ENCODE measurements around the gene MSI2.

MSI2 gene

GRCh38 chr17:57454729-57455062, 198.4 kb downstream of the MSI2 start:
- DNase-seq (ENCODE audit: low read depth in 4 of 4, low spot score in 1 of 4), result no peak

GRCh38 chr17:57455063-57455914, 199.0 kb downstream of the MSI2 start:
- no peak for DNase-seq (ENCODE audit: low read depth in 4 of 4, low spot score in 1 of 4)

- DNase-seq (ENCODE audit: low read depth in 4 of 4, low spot score in 1 of 4), result no peak
These were observed 200.3 kb downstream of the MSI2 start for GRCh38 chr17:57456622-57457021.

GRCh38 chr17:57457188-57457587, 200.9 kb downstream of the MSI2 start:
- no peak for DNase-seq (ENCODE audit: low read depth in 4 of 4, low spot score in 1 of 4)

GRCh38 chr17:57458718-57459285, 202.5 kb downstream of the MSI2 start:
- DNase-seq (ENCODE audit: low read depth in 4 of 4, low spot score in 1 of 4), result no peak

GRCh38 chr17:57459286-57459915, 203.1 kb downstream of the MSI2 start:
- DNase-seq (ENCODE audit: low read depth in 4 of 4, low spot score in 1 of 4), result no peak

- DNase-seq (ENCODE audit: low read depth in 4 of 4, low spot score in 1 of 4), result no peak
These were observed 204.8 kb downstream of the MSI2 start for GRCh38 chr17:57461082-57461481.

- no peak for DNase-seq (ENCODE audit: low read depth in 4 of 4, low spot score in 1 of 4)
These were observed 205.8 kb downstream of the MSI2 start for GRCh38 chr17:57462007-57462579.

- peak; percentile 55 to 87 (median 69) for DNase-seq (ENCODE audit: low read depth in 4 of 4, low spot score in 1 of 4)
These were observed 207.0 kb downstream of the MSI2 start for GRCh38 chr17:57463103-57463885.

GRCh38 chr17:57464191-57464864, 208.0 kb downstream of the MSI2 start:
- DNase-seq (ENCODE audit: low read depth in 4 of 4, low spot score in 1 of 4), result no peak

GRCh38 chr17:57465610-57466009, 209.3 kb downstream of the MSI2 start:
- DNase-seq (ENCODE audit: low read depth in 4 of 4, low spot score in 1 of 4), result no peak

GRCh38 chr17:57466017-57466471, 209.7 kb downstream of the MSI2 start:
- no peak for DNase-seq (ENCODE audit: low read depth in 4 of 4, low spot score in 1 of 4)

- no peak for DNase-seq (ENCODE audit: low read depth in 4 of 4, low spot score in 1 of 4)
These were observed 210.2 kb downstream of the MSI2 start for GRCh38 chr17:57466521-57466920.

GRCh38 chr17:57467226-57467625, 210.9 kb downstream of the MSI2 start:
- no peak for DNase-seq (ENCODE audit: low read depth in 4 of 4, low spot score in 1 of 4)

- DNase-seq (ENCODE audit: low read depth in 4 of 4, low spot score in 1 of 4), result no peak
These were observed 211.5 kb downstream of the MSI2 start for GRCh38 chr17:57467801-57468200.

GRCh38 chr17:57468932-57469775, 212.8 kb downstream of the MSI2 start:
- no peak for DNase-seq (ENCODE audit: low read depth in 4 of 4, low spot score in 1 of 4)

GRCh38 chr17:57470906-57471305, 214.6 kb downstream of the MSI2 start:
- no peak for DNase-seq (ENCODE audit: low read depth in 4 of 4, low spot score in 1 of 4)

GRCh38 chr17:57471868-57472368, 215.6 kb downstream of the MSI2 start:
- no peak for DNase-seq (ENCODE audit: low read depth in 4 of 4, low spot score in 1 of 4)

GRCh38 chr17:57475796-57476195, 219.5 kb downstream of the MSI2 start:
- no peak for DNase-seq (ENCODE audit: low read depth in 4 of 4, low spot score in 1 of 4)
